GM23338 (cell line): ENCODE data around the gene TRIM71. TPM values are rescaled to one million over a fixed set of nuclear protein-coding genes. Genes with fewer than 3 reads are reported as not detected.

Experiments
- ATAC-seq: fragments of 200-7000 bp; cut with Tn5 transposase; 3 replicates; pipeline ENCODE4 v1.9.1; 2020
- DNase-seq: peaks from one replicate; pipeline ENCODE4 v3.0.0-alpha.2; 2015; ENCODE audit warnings: low spot score
- H2AFZ ChIP-seq: fragments of 200-600 bp; sonication (generic); 2 replicates; pipeline ENCODE4 v1.8.0; 2016; ENCODE audit warnings: antibody characterized with exemption, mild to moderate bottlenecking, moderate library complexity
- H3F3A ChIP-seq: fragments of 200-600 bp; sonication (generic); replicated peaks from 2 replicates; pipeline ENCODE4 v1.8.0; 2017; ENCODE audit warnings: antibody characterized with exemption, mixed run types, low read depth
- H3K27ac ChIP-seq: fragments of 200-600 bp; sonication (generic); 2 replicates; pipeline ENCODE4 v1.6.1; 2016; ENCODE audit warnings: low read depth
- H3K27me3 ChIP-seq: fragments of 200-600 bp; sonication (generic); 2 replicates; pipeline ENCODE4 v1.8.0; 2016; ENCODE audit warnings: mild to moderate bottlenecking, mixed run types, moderate library complexity; ENCODE audit not compliant: insufficient read depth
- H3K36me3 ChIP-seq: fragments of 200-600 bp; sonication (generic); 2 replicates; pipeline ENCODE4 v1.8.0; 2016; ENCODE audit warnings: mild to moderate bottlenecking; ENCODE audit not compliant: insufficient read depth
- H3K4me1 ChIP-seq: fragments of 200-600 bp; sonication (generic); 2 replicates; pipeline ENCODE4 v1.8.0; 2016; ENCODE audit warnings: mild to moderate bottlenecking, moderate library complexity; ENCODE audit not compliant: insufficient read depth
- H3K4me2 ChIP-seq: fragments of 200-600 bp; sonication (generic); 2 replicates; pipeline ENCODE4 v1.7.1; 2017; ENCODE audit warnings: mixed run types
- H3K4me3 ChIP-seq: fragments of 200-600 bp; sonication (generic); 2 replicates; pipeline ENCODE4 v1.6.1; 2016; ENCODE audit warnings: mixed run types
- H3K79me2 ChIP-seq: fragments of 200-600 bp; sonication (generic); replicated peaks from 2 replicates; pipeline ENCODE4 v1.8.0; 2017; ENCODE audit warnings: mild to moderate bottlenecking; ENCODE audit not compliant: insufficient read depth
- H3K9me2 ChIP-seq: fragments of 200-600 bp; sonication (generic); 2 replicates; pipeline ENCODE4 v1.8.0; 2017; ENCODE audit not compliant: insufficient read depth
- H4K20me1 ChIP-seq: fragments of 200-600 bp; sonication (generic); replicated peaks from 2 replicates; pipeline ENCODE4 v1.8.0; 2017; ENCODE audit warnings: mild to moderate bottlenecking; ENCODE audit not compliant: insufficient read depth
- H3K27ac Mint-ChIP-seq: 2 replicates; pipeline ENCODE4 v1.8.0; 2020; ENCODE audit warnings: inconsistent platforms, mild to moderate bottlenecking, moderate library complexity, mixed read lengths
- H3K27me3 Mint-ChIP-seq: 3 replicates; pipeline ENCODE4 v1.8.0; 2022; ENCODE audit warnings: low read depth, mild to moderate bottlenecking, moderate library complexity, mixed read lengths, inconsistent platforms; ENCODE audit not compliant: insufficient read depth, poor library complexity
- H3K36me3 Mint-ChIP-seq: 3 replicates; pipeline ENCODE4 v1.8.0; 2021; ENCODE audit warnings: low read depth, mild to moderate bottlenecking, inconsistent platforms, moderate library complexity, mixed read lengths
- H3K4me1 Mint-ChIP-seq: 3 replicates; pipeline ENCODE4 v1.8.0; 2020; ENCODE audit warnings: mild to moderate bottlenecking, inconsistent platforms, mixed read lengths
- H3K4me3 Mint-ChIP-seq: 3 replicates; pipeline ENCODE4 v1.8.0; 2021; ENCODE audit warnings: moderate library complexity, mild to moderate bottlenecking, inconsistent platforms, mixed read lengths
- H3K9me3 Mint-ChIP-seq: 3 replicates; pipeline ENCODE4 v1.8.0; 2020; ENCODE audit warnings: moderate library complexity, mild to moderate bottlenecking, inconsistent platforms, mixed read lengths
- CREB1 ChIP-seq: fragments of 250-450 bp; sonication (Bioruptor Pico); IDR thresholded peaks from 2 replicates; pipeline ENCODE4 v1.5.0; 2020; ENCODE audit warnings: low read depth, mild to moderate bottlenecking, moderate library complexity
- EZH2phosphoT487 ChIP-seq: fragments of 200-600 bp; sonication (generic); IDR thresholded peaks from one replicate; pipeline ENCODE4 v1.8.1; 2018; ENCODE audit warnings: antibody characterized with exemption; ENCODE audit not compliant: unreplicated experiment
- JUNB ChIP-seq: IDR thresholded peaks from one replicate; pipeline ENCODE4 v1.6.1; 2016; ENCODE audit warnings: antibody characterized with exemption; ENCODE audit not compliant: unreplicated experiment
- NANOG ChIP-seq: IDR thresholded peaks from 2 replicates; pipeline ENCODE4 v1.6.1; 2016; ENCODE audit warnings: antibody characterized with exemption, borderline replicate concordance
- POLR2AphosphoS5 ChIP-seq: IDR thresholded peaks from 2 replicates; pipeline ENCODE4 v1.6.1; 2016; ENCODE audit warnings: antibody characterized with exemption, low read depth
- ZNF114 ChIP-seq: fragments of 250-450 bp; sonication (Bioruptor Pico); IDR thresholded peaks from 2 replicates; pipeline ENCODE4 v1.5.0; 2020; ENCODE audit warnings: mild to moderate bottlenecking, moderate library complexity
- ZNF331 ChIP-seq: fragments of 250-450 bp; sonication (Bioruptor Pico); IDR thresholded peaks from 2 replicates; pipeline ENCODE4 v1.5.0; 2020; ENCODE audit warnings: low read depth, mild to moderate bottlenecking, moderate library complexity
- polyA plus RNA-seq: library from polyadenylated mRNA; unstranded; fragments of >200 nt; fragmentation: Nextera tagmentation; extraction: Ambion mirVana; gene quantifications from 2 replicates; pipeline ENCODE4 v1.2.1, GENCODE V29; 2016
- total RNA-seq: library from RNA; depleted of rRNA; stranded (reverse); fragments of >200 nt; shearing (Covaris generic); gene quantifications from 2 replicates; pipeline ENCODE4 v1.2.3, GENCODE V29; 2014
- TF ChIP-seq, protein P1 (sequence below): fragments of 250-450 bp; sonication (Bioruptor Pico); IDR thresholded peaks from 2 replicates; pipeline ENCODE4 v1.5.0; 2020; ENCODE audit warnings: mild to moderate bottlenecking, moderate library complexity

The TRIM71 gene
- total and polyA plus RNA-seq, 2 experiments from 2014 or later = 71.5 to 346 TPM

DNA sequence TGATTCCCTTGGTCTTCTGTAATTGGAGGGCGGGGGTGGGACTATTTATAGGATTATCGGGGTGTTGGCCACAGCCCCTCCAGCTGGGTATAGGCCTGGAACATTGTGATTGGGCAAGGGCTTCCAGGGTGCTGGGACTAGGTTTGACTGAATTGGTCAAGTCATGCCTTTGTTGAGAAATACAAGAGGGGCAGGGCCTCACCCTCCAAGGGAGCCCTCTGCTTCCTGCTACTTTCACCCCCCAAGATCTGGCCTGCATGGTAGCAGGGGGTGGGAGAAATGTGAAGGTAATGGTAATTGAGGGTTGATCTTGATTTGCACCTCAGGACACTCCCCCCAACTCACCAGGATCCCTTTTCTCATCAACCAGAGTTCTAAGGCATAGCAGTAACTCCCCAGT lies 25.2 kb downstream of the TRIM71 start:
- H3K4me3 Mint-ChIP-seq = peak overlapping the region; percentile 73
- Histone ChIP-seq H4K20me1 (peaks cover 47% of the 10 kb centered on the region), H3K4me1 (peaks cover 87% of the 10 kb centered on the region), H3K79me2 (peaks cover 96% of the 10 kb centered on the region), H3K27ac (peak overlapping the region; percentile 91), H3K9me2 (no peaks in the 10 kb centered on the region), H3K4me3 (peak overlapping the region; percentile 51), H3F3A (peaks cover 34% of the 10 kb centered on the region), H3K36me3 (no peaks in the 10 kb centered on the region), H3K27me3 (no peaks in the 10 kb centered on the region), H2AFZ (no peak overlapping the region), H3K4me2 (peak overlapping the region; percentile 76)
- H3K27ac Mint-ChIP-seq = peak overlapping the region; percentile 94
- H3K36me3 Mint-ChIP-seq = peaks cover 38% of the 10 kb centered on the region
- ATAC-seq = peak; percentile 18
- peaks cover 94% of the 10 kb centered on the region for H3K4me1 Mint-ChIP-seq
- H3K9me3 Mint-ChIP-seq = no peaks in the 10 kb centered on the region; the same call in 2 of the 3 replicates
- DNase-seq = peak; percentile 57
- H3K27me3 Mint-ChIP-seq = peaks cover 55% of the 10 kb centered on the region
- TF ChIP-seq POLR2AphosphoS5 = peak; percentile 18; the same call in 1 of the 2 replicates
- TF ChIP-seq ZNF114 = no peak
- no peak for TF ChIP-seq EZH2phosphoT487

DNA sequence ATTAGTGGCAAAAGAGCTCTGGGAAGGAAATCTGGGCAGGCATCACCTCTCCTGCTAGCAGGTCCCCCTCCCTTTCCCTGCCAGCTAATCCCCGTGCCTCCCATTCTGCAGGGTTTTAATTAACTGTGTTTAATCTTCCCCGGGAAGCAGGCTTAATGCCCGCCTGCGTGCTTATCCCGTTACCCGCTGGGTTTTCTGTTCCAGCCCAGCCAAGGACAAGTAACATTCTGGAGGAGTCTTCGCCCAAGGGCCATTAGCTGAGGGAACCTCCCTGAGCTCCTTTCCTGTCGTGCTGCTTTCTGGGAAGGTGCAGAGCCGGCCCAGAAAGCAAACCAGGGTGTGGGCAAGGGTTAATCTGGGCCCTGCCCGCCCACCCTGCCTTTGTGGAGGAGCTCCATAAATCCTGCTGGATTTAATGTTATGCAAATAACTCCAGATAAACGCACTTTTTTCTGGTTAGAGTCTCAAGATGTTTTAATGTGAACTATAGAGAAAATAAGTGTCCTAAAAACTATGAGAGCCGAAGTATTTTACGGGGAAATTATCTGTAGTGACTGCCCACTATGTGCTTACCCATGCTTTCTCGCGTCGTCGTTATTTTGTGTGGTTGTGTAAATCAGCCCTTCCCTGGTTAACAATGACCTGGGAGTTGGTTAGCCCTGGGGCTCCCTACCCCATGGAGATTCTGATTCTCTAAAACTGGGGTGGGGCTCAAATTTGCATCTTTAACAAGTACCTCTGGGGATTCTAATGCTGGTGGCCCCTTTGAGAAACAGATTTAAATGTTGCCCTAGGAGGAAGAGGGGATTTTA lies 25.9 kb downstream of the TRIM71 start:
- Mint-ChIP-seq H3K4me1 (peaks cover 95% of the 10 kb centered on the region), H3K27ac (peak overlapping the region; percentile 94), H3K4me3 (peak overlapping the region; percentile 73), H3K9me3 (no peaks in the 10 kb centered on the region; the same call in 2 of the 3 replicates), H3K27me3 (peaks cover 56% of the 10 kb centered on the region), H3K36me3 (peaks cover 38% of the 10 kb centered on the region)
- TF ChIP-seq ZNF331 (CRISPR knock-in tag) (no peak), NANOG (peak; percentile 69), JUNB (no peak), CREB1 (CRISPR knock-in tag) (0 out of 2 replicates have a peak, but pooled peaks have one; percentile 24)
- TF ChIP-seq, protein P1, sequence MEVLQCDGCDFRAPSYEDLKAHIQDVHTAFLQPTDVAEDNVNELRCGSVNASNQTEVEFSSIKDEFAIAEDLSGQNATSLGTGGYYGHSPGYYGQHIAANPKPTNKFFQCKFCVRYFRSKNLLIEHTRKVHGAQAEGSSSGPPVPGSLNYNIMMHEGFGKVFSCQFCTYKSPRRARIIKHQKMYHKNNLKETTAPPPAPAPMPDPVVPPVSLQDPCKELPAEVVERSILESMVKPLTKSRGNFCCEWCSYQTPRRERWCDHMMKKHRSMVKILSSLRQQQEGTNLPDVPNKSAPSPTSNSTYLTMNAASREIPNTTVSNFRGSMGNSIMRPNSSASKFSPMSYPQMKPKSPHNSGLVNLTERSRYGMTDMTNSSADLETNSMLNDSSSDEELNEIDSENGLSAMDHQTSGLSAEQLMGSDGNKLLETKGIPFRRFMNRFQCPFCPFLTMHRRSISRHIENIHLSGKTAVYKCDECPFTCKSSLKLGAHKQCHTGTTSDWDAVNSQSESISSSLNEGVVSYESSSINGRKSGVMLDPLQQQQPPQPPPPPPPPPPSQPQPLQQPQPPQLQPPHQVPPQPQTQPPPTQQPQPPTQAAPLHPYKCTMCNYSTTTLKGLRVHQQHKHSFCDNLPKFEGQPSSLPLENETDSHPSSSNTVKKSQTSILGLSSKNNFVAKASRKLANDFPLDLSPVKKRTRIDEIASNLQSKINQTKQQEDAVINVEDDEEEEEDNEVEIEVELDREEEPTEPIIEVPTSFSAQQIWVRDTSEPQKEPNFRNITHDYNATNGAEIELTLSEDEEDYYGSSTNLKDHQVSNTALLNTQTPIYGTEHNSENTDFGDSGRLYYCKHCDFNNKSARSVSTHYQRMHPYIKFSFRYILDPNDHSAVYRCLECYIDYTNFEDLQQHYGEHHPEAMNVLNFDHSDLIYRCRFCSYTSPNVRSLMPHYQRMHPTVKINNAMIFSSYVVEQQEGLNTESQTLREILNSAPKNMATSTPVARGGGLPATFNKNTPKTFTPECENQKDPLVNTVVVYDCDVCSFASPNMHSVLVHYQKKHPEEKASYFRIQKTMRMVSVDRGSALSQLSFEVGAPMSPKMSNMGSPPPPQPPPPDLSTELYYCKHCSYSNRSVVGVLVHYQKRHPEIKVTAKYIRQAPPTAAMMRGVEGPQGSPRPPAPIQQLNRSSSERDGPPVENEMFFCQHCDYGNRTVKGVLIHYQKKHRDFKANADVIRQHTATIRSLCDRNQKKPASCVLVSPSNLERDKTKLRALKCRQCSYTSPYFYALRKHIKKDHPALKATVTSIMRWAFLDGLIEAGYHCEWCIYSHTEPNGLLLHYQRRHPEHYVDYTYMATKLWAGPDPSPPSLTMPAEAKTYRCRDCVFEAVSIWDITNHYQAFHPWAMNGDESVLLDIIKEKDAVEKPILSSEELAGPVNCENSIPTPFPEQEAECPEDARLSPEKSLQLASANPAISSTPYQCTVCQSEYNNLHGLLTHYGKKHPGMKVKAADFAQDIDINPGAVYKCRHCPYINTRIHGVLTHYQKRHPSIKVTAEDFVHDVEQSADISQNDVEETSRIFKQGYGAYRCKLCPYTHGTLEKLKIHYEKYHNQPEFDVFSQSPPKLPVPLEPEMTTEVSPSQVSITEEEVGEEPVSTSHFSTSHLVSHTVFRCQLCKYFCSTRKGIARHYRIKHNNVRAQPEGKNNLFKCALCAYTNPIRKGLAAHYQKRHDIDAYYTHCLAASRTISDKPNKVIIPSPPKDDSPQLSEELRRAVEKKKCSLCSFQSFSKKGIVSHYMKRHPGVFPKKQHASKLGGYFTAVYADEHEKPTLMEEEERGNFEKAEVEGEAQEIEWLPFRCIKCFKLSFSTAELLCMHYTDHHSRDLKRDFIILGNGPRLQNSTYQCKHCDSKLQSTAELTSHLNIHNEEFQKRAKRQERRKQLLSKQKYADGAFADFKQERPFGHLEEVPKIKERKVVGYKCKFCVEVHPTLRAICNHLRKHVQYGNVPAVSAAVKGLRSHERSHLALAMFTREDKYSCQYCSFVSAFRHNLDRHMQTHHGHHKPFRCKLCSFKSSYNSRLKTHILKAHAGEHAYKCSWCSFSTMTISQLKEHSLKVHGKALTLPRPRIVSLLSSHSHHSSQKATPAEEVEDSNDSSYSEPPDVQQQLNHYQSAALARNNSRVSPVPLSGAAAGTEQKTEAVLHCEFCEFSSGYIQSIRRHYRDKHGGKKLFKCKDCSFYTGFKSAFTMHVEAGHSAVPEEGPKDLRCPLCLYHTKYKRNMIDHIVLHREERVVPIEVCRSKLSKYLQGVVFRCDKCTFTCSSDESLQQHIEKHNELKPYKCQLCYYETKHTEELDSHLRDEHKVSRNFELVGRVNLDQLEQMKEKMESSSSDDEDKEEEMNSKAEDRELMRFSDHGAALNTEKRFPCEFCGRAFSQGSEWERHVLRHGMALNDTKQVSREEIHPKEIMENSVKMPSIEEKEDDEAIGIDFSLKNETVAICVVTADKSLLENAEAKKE (CRISPR knock-in tag) = peak; percentile 31; the same call in 1 of the 2 replicates
- peaks cover 96% of the 10 kb centered on the region for H3K79me2 ChIP-seq
- peak overlapping the region; percentile 51 for H3K4me3 ChIP-seq
- peak overlapping the region; percentile 91 for H3K27ac ChIP-seq
- no peaks in the 10 kb centered on the region for H3K9me2 ChIP-seq
- peak overlapping the region; percentile 76 for H3K4me2 ChIP-seq
- ATAC-seq (peak; percentile 30), DNase-seq (peak; percentile 89)
- no peak overlapping the region for H2AFZ ChIP-seq
- peaks cover 48% of the 10 kb centered on the region for H4K20me1 ChIP-seq
- peaks cover 31% of the 10 kb centered on the region for H3F3A ChIP-seq
- no peaks in the 10 kb centered on the region for H3K36me3 ChIP-seq
- peaks cover 87% of the 10 kb centered on the region for H3K4me1 ChIP-seq
- H3K27me3 ChIP-seq = no peaks in the 10 kb centered on the region
